ENCODE results near the gene LAMTOR5.
"Not testable (repeated sequence)": the region's sequence is repeated elsewhere in the genome, so short reads cannot be mapped to it uniquely, and the experiment has no call there.

The LAMTOR5 gene

DNA sequence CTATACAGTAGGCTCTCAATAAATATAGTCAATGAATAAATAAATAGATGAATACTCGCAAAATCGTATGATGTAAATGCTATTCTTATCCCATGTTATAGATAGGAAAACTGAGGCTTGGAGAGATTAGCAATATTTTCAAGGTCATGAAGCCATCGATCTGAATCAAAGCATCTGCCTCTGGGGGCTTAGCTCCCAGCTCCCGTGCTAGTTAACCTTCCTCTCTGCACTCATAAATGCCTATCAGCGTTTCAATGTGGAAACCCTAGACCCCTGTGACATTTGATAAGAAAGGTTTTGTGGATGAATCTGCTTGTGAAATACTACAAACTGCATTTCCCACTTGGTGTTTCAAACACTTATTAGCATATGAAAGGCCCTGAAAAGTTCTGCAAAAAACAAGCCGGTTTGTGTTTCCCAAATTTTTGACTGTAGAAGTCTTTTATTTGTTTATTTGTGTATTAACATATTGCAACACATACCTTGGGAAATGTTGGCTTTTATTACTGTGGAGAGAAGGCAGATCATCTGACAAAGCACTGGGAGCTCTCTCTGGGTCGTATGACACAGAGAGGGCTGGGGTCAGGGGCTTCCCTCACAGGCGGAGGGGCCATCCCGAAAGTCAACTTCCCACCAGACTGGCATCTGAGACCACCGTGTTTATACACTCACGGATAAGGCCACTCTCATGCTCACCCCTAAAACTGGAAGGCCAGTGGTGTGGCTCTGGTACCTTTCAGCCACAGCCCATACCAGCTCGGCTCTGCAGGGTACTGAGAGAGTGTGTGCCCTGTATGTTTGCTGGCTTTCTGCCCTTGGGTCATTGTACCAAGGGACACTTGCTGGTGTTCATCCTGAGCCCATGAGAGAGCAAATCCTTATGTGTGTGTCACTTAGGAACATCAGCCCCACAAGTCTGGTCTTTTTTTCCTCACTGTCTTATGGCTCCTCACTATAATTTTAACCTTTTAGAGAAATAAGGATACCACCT, 42.5 kb upstream of the LAMTOR5 start:
- DNase-seq (ENCODE audit: low spot score) = no peak
- TF ChIP-seq, protein P1, sequence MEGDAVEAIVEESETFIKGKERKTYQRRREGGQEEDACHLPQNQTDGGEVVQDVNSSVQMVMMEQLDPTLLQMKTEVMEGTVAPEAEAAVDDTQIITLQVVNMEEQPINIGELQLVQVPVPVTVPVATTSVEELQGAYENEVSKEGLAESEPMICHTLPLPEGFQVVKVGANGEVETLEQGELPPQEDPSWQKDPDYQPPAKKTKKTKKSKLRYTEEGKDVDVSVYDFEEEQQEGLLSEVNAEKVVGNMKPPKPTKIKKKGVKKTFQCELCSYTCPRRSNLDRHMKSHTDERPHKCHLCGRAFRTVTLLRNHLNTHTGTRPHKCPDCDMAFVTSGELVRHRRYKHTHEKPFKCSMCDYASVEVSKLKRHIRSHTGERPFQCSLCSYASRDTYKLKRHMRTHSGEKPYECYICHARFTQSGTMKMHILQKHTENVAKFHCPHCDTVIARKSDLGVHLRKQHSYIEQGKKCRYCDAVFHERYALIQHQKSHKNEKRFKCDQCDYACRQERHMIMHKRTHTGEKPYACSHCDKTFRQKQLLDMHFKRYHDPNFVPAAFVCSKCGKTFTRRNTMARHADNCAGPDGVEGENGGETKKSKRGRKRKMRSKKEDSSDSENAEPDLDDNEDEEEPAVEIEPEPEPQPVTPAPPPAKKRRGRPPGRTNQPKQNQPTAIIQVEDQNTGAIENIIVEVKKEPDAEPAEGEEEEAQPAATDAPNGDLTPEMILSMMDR (IDR thresholded peaks at IDR 0.05; ENCODE audit: extremely low read depth, missing control alignments) = no peak

DNA sequence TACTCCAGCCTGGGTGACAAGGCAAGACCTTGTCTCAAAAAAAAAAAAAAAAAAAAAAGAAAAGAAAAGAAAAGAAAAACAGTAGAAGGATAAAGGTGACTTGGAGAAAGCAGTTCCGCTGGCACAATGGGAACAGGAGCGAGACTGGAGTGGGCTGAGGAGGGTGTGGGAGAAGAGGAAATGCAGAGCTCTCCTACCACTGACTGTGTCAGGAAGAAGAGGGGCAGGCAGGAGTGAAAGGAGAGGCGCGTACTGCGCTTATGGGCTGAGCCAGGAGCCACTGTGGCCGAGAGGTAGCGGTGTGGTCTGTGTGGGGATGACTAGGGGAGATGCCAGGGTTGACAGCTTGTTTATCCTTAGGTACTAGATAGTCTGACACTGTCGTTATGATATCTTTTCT, 37.1 kb upstream of the LAMTOR5 start:
- no peak for DNase-seq (ENCODE audit: low spot score)
- TF ChIP-seq, protein P1 (IDR thresholded peaks at IDR 0.05; ENCODE audit: extremely low read depth, missing control alignments) = no peak

DNA sequence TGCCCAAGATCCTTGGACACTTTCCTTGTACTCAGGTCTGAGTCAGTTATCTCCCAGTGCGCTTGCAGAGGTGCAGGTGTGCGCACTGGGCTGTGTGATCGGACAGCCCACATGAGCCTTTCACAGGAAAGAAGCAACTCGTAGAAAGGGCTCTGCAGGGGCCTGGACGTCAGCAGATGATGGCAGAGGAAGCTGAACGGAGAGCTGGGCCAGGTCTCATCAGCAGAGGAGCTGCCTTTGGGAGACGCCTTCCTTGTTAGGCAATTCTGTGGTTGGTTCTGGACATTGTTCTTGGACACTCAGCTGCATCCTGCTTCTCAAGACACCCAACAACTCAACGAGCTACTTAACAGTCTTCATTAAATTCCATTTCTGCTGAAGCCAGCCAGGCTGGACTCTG, 36.0 kb upstream of the LAMTOR5 start:
- DNase-seq (ENCODE audit: low spot score) = no peak
- TF ChIP-seq, protein P1 (IDR thresholded peaks at IDR 0.05; ENCODE audit: extremely low read depth, missing control alignments) = no peak

DNA sequence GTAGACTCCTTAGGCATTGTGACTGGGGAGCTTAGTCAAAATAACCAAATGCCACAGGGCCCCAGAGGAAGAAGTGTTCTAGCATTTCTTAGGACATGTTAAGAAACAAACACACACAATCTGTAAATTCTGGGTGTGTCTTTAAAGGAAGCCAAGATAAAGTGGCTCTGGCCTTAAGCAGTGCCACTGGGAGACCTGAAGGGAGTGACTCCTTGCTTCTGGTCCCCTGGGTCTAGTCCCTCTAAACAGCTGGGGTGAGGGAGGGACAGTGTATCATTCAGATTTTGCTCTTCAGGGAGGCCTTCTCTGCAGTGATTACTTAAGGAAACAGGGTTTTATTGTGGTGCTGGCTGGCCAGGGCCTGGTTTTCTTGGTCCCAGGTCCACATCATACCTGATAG, 34.4 kb upstream of the LAMTOR5 start:
- DNase-seq (ENCODE audit: low spot score) = no peak
- TF ChIP-seq, protein P1 (IDR thresholded peaks at IDR 0.05; ENCODE audit: extremely low read depth, missing control alignments) = no peak

DNA sequence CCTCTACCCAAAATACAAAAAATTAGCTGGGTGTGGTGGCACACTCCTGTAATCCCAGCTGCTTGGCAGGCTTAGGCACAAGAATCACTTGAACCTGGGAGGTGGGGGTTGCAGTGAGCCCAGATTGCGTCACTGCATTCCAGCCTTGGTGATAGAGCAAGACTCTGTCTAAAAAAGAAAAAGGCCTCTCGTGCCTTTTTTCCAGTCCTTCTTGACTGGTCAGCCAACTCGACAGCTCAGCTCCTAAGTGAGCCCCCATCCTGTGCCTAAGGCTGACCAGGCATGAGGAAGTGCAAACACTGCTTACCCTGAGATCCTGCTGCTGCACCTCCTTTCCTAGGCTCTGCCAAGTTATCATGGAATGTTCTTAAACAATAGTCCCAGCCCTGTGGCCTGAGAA, 33.4 kb upstream of the LAMTOR5 start:
- TF ChIP-seq, protein P1 (IDR thresholded peaks at IDR 0.05; ENCODE audit: extremely low read depth, missing control alignments) = no peak
- no peak for DNase-seq (ENCODE audit: low spot score)

DNA sequence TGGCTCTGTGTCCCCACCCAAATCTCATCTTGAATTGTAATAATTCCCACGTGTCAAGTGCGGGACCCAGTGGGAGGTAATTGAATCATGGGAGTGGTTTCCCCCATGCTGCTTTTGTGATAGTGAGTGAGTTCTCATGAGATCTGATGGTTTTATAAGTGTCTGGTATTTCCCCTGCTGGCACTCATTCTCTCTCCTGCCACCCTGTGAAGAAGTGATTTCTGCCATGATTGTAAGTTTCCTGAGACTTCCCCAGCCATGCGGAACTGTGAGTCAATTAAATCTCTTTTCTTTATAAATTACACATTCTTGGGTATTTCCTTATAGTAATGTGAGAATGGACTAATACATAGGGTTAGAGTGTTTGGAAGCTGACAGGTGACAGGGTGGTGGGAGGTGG, 32.4 kb upstream of the LAMTOR5 start:
- DNase-seq (ENCODE audit: low spot score) = not testable (repeated sequence)

DNA sequence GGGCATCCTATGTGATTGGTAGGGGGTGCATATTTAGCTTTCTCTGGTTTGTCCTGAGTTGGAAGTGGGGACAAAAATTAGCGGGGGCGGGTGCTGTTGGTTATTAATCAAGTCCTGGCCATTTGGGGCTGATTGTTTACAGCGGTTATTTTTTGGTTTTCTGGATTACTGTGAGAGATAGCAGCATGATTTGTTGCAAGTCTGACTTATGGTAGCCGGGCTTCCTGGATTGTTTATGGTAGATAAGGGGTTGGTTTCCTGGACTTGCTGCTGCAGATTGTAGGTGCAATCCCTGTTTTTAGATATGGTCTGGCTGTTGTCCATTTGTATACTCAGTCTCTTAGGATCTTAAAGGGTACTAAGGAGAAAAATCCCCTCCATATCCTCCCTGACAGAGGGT, 31.4 kb upstream of the LAMTOR5 start:
- no peak for DNase-seq (ENCODE audit: low spot score)
- TF ChIP-seq, protein P1 (IDR thresholded peaks at IDR 0.05; ENCODE audit: extremely low read depth, missing control alignments) = no peak

DNA sequence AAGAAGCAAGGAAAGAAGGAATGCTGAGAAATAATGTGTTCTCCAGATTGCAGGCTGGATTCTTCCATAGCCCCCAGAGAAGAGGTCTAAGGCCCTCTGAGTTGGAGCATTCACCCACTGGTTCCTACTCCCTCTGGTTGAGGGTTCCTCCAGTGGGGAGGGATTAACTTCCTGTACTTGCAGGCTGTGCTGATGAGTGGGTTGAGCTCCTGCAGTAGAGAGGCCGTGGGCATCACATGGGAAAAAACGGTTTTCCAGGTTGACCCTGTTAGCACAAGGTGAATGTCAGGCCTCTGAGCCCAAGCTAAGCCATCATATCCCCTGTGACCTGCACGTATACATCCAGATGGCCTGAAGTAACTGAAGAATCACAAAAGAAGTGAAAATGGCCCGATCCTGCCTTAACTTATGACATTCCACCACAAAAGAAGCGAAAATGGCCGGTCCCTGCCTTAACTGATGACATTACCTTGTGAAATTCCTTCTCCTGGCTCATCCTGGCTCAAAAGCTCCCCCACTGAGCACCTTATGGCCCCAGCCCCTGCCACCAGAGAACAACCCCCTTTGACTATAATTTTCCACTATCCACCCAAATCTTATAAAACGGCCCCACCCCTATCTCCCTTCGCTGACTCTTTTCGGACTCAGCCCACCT, 30.3 kb upstream of the LAMTOR5 start:
- DNase-seq (ENCODE audit: low spot score) = not testable (repeated sequence)

All from GM20000 (cell line).